ENCODE data around the gene FLOT2. TPM values are rescaled to one million over a fixed set of nuclear protein-coding genes. Genes with fewer than 3 reads are reported as not detected.
"Not testable (repeated sequence)": the region's sequence is repeated elsewhere in the genome, so short reads cannot be mapped to it uniquely, and the experiment has no call there.

Gene FLOT2
- total and polyA plus RNA-seq, 5 donors from 2014 or later: 167 to 345 (median 299) TPM

DNA sequence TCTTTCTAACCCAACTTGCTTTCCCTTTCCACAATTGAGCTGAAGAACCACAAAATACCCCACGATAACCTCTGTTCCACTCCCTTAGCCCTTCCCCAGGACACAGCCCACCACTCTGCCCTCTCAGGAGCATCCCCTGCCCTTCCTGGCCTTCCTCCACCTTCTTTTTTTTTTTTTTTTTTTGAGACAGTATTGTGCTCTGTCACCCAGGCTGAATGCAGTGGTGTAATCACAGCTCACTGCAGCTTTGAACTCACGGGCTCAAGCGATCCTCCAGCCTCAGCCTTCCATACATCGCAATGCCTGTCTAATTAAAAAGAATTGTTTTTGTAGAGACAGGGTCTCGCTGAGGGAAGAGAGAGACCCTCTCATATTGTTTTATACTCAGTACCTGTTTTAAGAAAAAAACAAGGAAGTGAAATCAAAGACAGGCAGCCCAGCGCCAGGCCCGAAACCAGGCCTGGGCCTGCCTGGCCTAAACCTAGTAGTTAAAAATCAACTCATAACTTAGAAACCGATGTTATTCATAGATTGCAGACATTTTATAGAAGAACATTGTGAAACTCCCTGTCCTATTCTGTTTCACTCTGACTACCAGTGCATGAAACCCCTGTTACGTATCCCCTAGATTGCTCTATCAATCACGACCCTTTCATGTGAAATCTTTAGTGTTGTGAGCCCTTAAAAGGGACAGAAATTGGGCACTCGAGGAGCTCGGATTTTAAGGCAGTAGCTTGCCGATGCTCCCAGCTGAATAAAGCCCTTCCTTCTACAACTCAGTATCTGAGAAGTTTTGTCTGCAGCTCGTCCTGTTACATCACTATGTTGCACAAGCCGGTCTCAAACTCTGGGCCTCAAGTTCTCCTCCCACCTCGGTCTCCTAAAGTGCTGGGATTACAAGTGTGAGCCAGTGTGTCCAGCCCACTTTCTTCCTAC is 4.0 kb downstream of the FLOT2 start:
- peaks cover 65% of the 10 kb centered on the region for H3K4me1 ChIP-seq (ENCODE audit: control insufficient read depth, insufficient read depth, low read length, poor library complexity, severe bottlenecking)
- Mint-ChIP-seq H3K4me3 (peak overlapping the region; percentile 88 to 95 (median 91)), H3K36me3 (peaks cover 20% of the 10 kb centered on the region), H3K27ac (peak overlapping the region; percentile 99 to 100 (median 100)), H3K4me1 (peaks cover 23 to 79% (median 55%) of the 10 kb centered on the region in 4 donors)
- H3K27me3 Mint-ChIP-seq; H3K9me3 ChIP-seq (ENCODE audit: control insufficient read depth in 2 of 2, low read length in 2 of 2); ATAC-seq (ENCODE audit: low read depth in 2 of 2); H3K27me3 ChIP-seq (ENCODE audit: control insufficient read depth, insufficient read depth, low read length); H3K9me3 Mint-ChIP-seq: not testable (repeated sequence)
- peak overlapping the region; percentile 80 for H3K4me3 ChIP-seq (ENCODE audit: low read depth, low read length)
- H3K27ac ChIP-seq (ENCODE audit: insufficient read depth, low read length, poor library complexity, severe bottlenecking): peak overlapping the region; percentile 85
- peak in 2 of 3 donors; percentile 43 to 59 for DNase-seq
- peaks cover 11% of the 10 kb centered on the region for H3K36me3 ChIP-seq (ENCODE audit: control insufficient read depth, insufficient read depth, low read length)

DNA sequence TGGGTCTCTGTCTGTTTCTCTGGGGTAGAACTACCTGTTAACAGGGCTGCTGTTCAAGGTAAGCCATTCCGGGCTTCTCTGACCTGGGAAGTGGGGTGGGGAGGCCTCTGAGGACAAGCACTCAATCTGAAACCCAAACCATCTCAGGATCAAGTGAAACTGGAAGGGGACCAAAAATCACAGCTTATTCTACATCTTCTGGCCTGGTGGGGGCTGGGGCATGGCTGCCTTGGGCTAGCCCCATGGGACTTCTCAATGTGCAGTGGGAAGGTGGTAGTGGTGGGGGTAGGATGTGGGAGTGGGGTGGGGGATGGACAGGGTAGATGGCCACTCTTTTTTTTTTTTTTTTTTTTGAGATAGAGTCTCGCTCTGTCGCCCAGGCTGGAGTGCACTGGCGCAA is 5.5 kb downstream of the FLOT2 start:
- no peaks in the 10 kb centered on the region for H3K27me3 ChIP-seq (ENCODE audit: control insufficient read depth, insufficient read depth, low read length)
- peak overlapping the region; percentile 2 for H3K27ac ChIP-seq (ENCODE audit: insufficient read depth, low read length, poor library complexity, severe bottlenecking)
- ATAC-seq (ENCODE audit: low read depth in 2 of 2): no peak
- H3K36me3 ChIP-seq (ENCODE audit: control insufficient read depth, insufficient read depth, low read length): peaks cover 20% of the 10 kb centered on the region
- H3K27ac Mint-ChIP-seq: peak overlapping the region; percentile 79 to 100 (median 99)
- H3K27me3 Mint-ChIP-seq: no peaks in the 10 kb centered on the region
- no peak for DNase-seq
- H3K4me1 ChIP-seq (ENCODE audit: control insufficient read depth, insufficient read depth, low read length, poor library complexity, severe bottlenecking): peaks cover 55% of the 10 kb centered on the region
- H3K4me3 Mint-ChIP-seq: peak overlapping the region; percentile 61 to 84 (median 66)
- H3K4me3 ChIP-seq (ENCODE audit: low read depth, low read length): no peak overlapping the region
- peaks cover 20% of the 10 kb centered on the region for H3K36me3 Mint-ChIP-seq
- no peaks in the 10 kb centered on the region for H3K9me3 Mint-ChIP-seq
- H3K4me1 Mint-ChIP-seq: peaks cover 23 to 78% (median 51%) of the 10 kb centered on the region in 4 donors
- H3K9me3 ChIP-seq (ENCODE audit: control insufficient read depth in 2 of 2, low read length in 2 of 2): no peaks in the 10 kb centered on the region

DNA sequence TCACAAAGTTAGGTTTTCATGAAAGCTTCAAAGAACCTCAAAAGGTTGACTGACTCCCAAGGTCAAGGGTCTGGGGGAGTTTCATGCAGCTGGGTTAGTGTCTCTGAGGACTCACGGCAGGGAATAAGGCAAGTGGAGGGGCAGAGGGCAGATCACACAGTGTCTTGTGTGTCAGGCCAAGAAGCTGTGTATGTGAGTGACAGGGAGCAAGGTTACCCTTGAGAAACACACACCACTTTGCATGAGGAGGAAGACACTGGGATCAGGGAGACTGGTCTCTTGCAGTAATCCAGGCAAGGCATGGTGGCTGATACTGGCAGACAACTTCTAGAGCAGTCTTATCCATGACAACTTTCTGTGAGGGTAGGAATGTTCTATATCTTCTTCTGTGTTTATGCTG is 6.3 kb downstream of the FLOT2 start:
- H3K4me3 Mint-ChIP-seq: peak overlapping the region; percentile 61 to 84 (median 66)
- peaks cover 20% of the 10 kb centered on the region for H3K36me3 Mint-ChIP-seq
- no peaks in the 10 kb centered on the region for H3K9me3 ChIP-seq (ENCODE audit: control insufficient read depth in 2 of 2, low read length in 2 of 2)
- peak overlapping the region; percentile 2 for H3K27ac ChIP-seq (ENCODE audit: insufficient read depth, low read length, poor library complexity, severe bottlenecking)
- H3K27me3 ChIP-seq (ENCODE audit: control insufficient read depth, insufficient read depth, low read length): no peaks in the 10 kb centered on the region
- H3K9me3 Mint-ChIP-seq: no peaks in the 10 kb centered on the region
- DNase-seq (no peak), ATAC-seq (ENCODE audit: low read depth in 2 of 2) (no peak)
- H3K4me3 ChIP-seq (ENCODE audit: low read depth, low read length): no peak overlapping the region
- no peaks in the 10 kb centered on the region for H3K27me3 Mint-ChIP-seq
- H3K4me1 Mint-ChIP-seq: peaks cover 22 to 75% (median 45%) of the 10 kb centered on the region in 4 donors
- peak overlapping the region; percentile 79 to 100 (median 84) for H3K27ac Mint-ChIP-seq
- peaks cover 28% of the 10 kb centered on the region for H3K36me3 ChIP-seq (ENCODE audit: control insufficient read depth, insufficient read depth, low read length)
- peaks cover 49% of the 10 kb centered on the region for H3K4me1 ChIP-seq (ENCODE audit: control insufficient read depth, insufficient read depth, low read length, poor library complexity, severe bottlenecking)

DNA sequence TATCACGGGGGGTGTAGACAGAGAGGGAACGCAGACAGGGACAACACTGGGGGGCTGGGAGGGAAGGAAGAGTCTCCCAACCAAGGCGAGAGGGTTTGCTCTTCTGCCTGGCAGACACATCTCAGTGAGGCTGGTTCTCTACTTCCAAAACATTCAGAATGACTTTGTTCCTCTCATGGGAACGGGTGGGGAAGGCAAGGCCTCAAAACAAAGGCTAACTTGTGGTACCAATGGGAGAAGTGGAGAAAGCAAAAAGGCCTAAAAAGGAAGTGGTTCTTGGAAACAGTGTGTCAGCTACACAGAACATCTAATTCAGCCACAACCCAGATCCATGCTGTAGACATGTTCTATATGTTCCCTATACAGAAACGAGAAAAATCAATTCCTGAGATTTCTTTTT is 7.5 kb downstream of the FLOT2 start:
- Histone ChIP-seq H3K27ac (ENCODE audit: insufficient read depth, low read length, poor library complexity, severe bottlenecking) (no peak overlapping the region), H3K36me3 (ENCODE audit: control insufficient read depth, insufficient read depth, low read length) (peaks cover 39% of the 10 kb centered on the region), H3K4me3 (ENCODE audit: low read depth, low read length) (no peak overlapping the region), H3K27me3 (ENCODE audit: control insufficient read depth, insufficient read depth, low read length) (no peaks in the 10 kb centered on the region), H3K9me3 (ENCODE audit: control insufficient read depth in 2 of 2, low read length in 2 of 2) (no peaks in the 10 kb centered on the region), H3K4me1 (ENCODE audit: control insufficient read depth, insufficient read depth, low read length, poor library complexity, severe bottlenecking) (peaks cover 37% of the 10 kb centered on the region)
- peak overlapping the region in 2 of 4 donors; percentile 19 to 52 for H3K4me3 Mint-ChIP-seq
- peak overlapping the region in 2 of 3 donors; percentile 77 to 100 for H3K27ac Mint-ChIP-seq
- peaks cover 26% of the 10 kb centered on the region for H3K36me3 Mint-ChIP-seq
- ATAC-seq (ENCODE audit: low read depth in 2 of 2) (no peak), DNase-seq (peak in 1 of 3 donors; percentile 66)
- H3K27me3 Mint-ChIP-seq: no peaks in the 10 kb centered on the region
- H3K4me1 Mint-ChIP-seq: peaks cover 16 to 71% (median 35%) of the 10 kb centered on the region in 4 donors
- no peaks in the 10 kb centered on the region for H3K9me3 Mint-ChIP-seq

DNA sequence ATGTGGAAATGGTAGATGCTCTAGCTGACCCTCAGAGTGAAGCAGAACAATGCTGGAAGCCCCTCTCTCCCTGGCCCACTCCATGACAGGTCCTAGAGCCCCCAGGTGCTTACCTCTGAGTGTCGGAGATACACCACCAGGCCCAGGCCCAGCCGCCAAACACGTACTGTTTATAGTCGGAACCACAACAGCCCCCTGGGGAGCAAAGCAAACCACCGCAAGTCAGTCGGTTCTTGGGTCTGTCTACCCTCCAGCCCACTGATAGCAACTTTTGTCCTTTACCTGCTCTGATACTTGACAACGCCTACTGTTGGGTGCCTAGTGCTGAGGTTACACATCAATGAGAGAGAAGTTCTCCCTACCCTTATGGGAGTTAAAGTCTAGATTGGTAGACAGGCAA is 8.7 kb downstream of the FLOT2 start:
- peaks cover 51% of the 10 kb centered on the region for H3K36me3 ChIP-seq (ENCODE audit: control insufficient read depth, insufficient read depth, low read length)
- Mint-ChIP-seq H3K27me3 (no peaks in the 10 kb centered on the region), H3K4me1 (peaks cover 15 to 68% (median 32%) of the 10 kb centered on the region in 4 donors), H3K9me3 (no peaks in the 10 kb centered on the region), H3K4me3 (no peak overlapping the region), H3K36me3 (peaks cover 34% of the 10 kb centered on the region), H3K27ac (peak overlapping the region in 2 of 3 donors; percentile 32 to 100)
- peaks cover 25% of the 10 kb centered on the region for H3K4me1 ChIP-seq (ENCODE audit: control insufficient read depth, insufficient read depth, low read length, poor library complexity, severe bottlenecking)
- H3K4me3 ChIP-seq (ENCODE audit: low read depth, low read length): no peak overlapping the region
- DNase-seq (no peak), ATAC-seq (ENCODE audit: low read depth in 2 of 2) (no peak)
- no peaks in the 10 kb centered on the region for H3K27me3 ChIP-seq (ENCODE audit: control insufficient read depth, insufficient read depth, low read length)
- H3K27ac ChIP-seq (ENCODE audit: insufficient read depth, low read length, poor library complexity, severe bottlenecking): no peak overlapping the region
- no peaks in the 10 kb centered on the region for H3K9me3 ChIP-seq (ENCODE audit: control insufficient read depth in 2 of 2, low read length in 2 of 2)

DNA sequence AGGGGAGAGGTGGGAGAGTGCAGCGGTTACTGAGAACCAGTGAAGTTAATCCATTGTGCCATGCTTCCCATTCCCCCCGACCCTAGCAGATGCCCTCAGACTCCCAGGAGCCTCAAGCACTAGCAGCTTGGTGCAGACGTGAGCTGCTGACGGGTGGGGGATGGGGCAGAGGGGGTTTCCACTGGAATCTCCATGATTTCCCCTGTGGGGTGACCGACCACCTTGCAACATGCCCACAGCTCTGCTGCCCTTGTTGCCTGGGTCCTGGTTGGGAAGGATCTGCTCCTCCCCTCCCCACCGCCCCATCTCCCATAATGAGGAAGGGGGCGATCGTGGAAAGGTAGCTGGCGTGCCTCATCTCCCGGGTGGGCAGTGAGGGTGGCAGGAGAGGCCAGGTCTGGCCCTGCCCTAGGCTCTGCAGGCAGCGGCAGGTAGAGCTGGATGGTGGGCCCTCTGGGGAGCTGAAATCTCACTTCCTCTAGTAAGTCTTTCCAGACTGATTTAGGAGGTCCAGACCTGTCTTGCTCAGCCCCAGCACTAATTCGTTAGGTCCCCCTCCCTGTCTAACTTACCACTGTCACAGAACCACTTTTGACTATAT is 9.6 kb downstream of the FLOT2 start:
- peaks cover 6 to 60% (median 23%) of the 10 kb centered on the region in 4 donors for H3K4me1 Mint-ChIP-seq
- no peak overlapping the region for H3K27ac ChIP-seq (ENCODE audit: insufficient read depth, low read length, poor library complexity, severe bottlenecking)
- H3K36me3 ChIP-seq (ENCODE audit: control insufficient read depth, insufficient read depth, low read length): peaks cover 54% of the 10 kb centered on the region

DNA sequence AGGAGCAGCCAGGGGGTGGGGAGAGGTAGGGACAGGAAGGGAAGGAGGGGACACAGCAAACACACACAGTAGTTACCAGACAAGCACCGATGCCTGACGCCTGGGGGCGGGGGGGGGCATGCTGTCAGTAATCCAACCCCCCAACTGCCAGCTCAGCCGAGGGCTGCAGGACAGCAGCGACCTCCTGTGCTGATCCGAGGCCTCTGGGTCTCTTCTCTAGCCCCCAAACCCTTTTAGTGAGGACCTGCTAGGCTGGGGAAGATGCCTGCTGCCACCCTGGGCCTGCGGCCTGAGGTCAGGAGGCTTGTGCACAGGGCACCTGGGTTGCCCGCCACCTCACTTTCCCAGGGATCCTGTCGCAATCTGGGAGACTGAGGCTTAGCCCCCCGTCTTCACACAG is 11.6 kb downstream of the FLOT2 start:
- H3K9me3 Mint-ChIP-seq: no peaks in the 10 kb centered on the region
- H3K4me3 Mint-ChIP-seq: no peak overlapping the region
- H3K4me1 ChIP-seq (ENCODE audit: control insufficient read depth, insufficient read depth, low read length, poor library complexity, severe bottlenecking): peaks cover 9% of the 10 kb centered on the region
- peaks cover 0 to 42% (median 11%) of the 10 kb centered on the region in 4 donors for H3K4me1 Mint-ChIP-seq
- no peaks in the 10 kb centered on the region for H3K27me3 Mint-ChIP-seq
- H3K9me3 ChIP-seq (ENCODE audit: control insufficient read depth in 2 of 2, low read length in 2 of 2): no peaks in the 10 kb centered on the region
- DNase-seq: no peak
- no peak overlapping the region for H3K4me3 ChIP-seq (ENCODE audit: low read depth, low read length)
- no peak for ATAC-seq (ENCODE audit: low read depth in 2 of 2)
- H3K27ac ChIP-seq (ENCODE audit: insufficient read depth, low read length, poor library complexity, severe bottlenecking): no peak overlapping the region
- peaks cover 29% of the 10 kb centered on the region for H3K36me3 Mint-ChIP-seq
- H3K27me3 ChIP-seq (ENCODE audit: control insufficient read depth, insufficient read depth, low read length): no peaks in the 10 kb centered on the region
- no peak overlapping the region for H3K27ac Mint-ChIP-seq
- peaks cover 71% of the 10 kb centered on the region for H3K36me3 ChIP-seq (ENCODE audit: control insufficient read depth, insufficient read depth, low read length)

More for the DNA sequence above, 9.6 kb downstream of the FLOT2 start:
- no peaks in the 10 kb centered on the region for H3K9me3 Mint-ChIP-seq
- no peaks in the 10 kb centered on the region for H3K27me3 Mint-ChIP-seq
- Histone ChIP-seq H3K4me1 (ENCODE audit: control insufficient read depth, insufficient read depth, low read length, poor library complexity, severe bottlenecking) (peaks cover 17% of the 10 kb centered on the region), H3K27me3 (ENCODE audit: control insufficient read depth, insufficient read depth, low read length) (no peaks in the 10 kb centered on the region), H3K4me3 (ENCODE audit: low read depth, low read length) (no peak overlapping the region), H3K9me3 (ENCODE audit: control insufficient read depth in 2 of 2, low read length in 2 of 2) (no peaks in the 10 kb centered on the region)
- DNase-seq: no peak
- H3K36me3 Mint-ChIP-seq: peaks cover 28% of the 10 kb centered on the region
- H3K4me3 Mint-ChIP-seq: no peak overlapping the region
- peak overlapping the region in 2 of 3 donors; percentile 14 to 32 for H3K27ac Mint-ChIP-seq
- no peak for ATAC-seq (ENCODE audit: low read depth in 2 of 2)

Data from CD4-positive, CD25-positive, alpha-beta regulatory T cell (primary cell).